GM23248 (cell line): ENCODE data around the gene EHMT2. TPM values are rescaled to one million over a fixed set of nuclear protein-coding genes. Genes with fewer than 3 reads are reported as not detected.

ENCODE experiments used
- DNase-seq: peaks from one replicate; pipeline ENCODE4 v3.0.0-alpha.2; 2015
- H2AFZ ChIP-seq: fragments of 200-600 bp; sonication (generic); 2 replicates; pipeline ENCODE4 v1.6.1; 2016; ENCODE audit warnings: antibody characterized with exemption
- H3F3A ChIP-seq: fragments of 200-600 bp; sonication (generic); 2 replicates; pipeline ENCODE4 v1.6.1; 2016; ENCODE audit warnings: mild to moderate bottlenecking, antibody characterized with exemption, mixed run types; ENCODE audit not compliant: insufficient read depth
- H3K27ac ChIP-seq: fragments of 200-600 bp; sonication (generic); 2 replicates; pipeline ENCODE4 v1.5.1; 2016; ENCODE audit warnings: mild to moderate bottlenecking
- H3K27me3 ChIP-seq: fragments of 200-600 bp; sonication (generic); replicated peaks from 2 replicates; pipeline ENCODE4 v1.6.1; 2016; ENCODE audit warnings: mild to moderate bottlenecking; ENCODE audit not compliant: insufficient read depth
- H3K36me3 ChIP-seq: fragments of 200-600 bp; sonication (generic); 2 replicates; pipeline ENCODE4 v1.6.1; 2016; ENCODE audit warnings: low read depth, mild to moderate bottlenecking
- H3K4me1 ChIP-seq: fragments of 200-600 bp; sonication (generic); 2 replicates; pipeline ENCODE4 v1.6.1; 2016; ENCODE audit warnings: mild to moderate bottlenecking; ENCODE audit not compliant: insufficient read depth
- H3K4me2 ChIP-seq: fragments of 200-600 bp; sonication (generic); one replicate; pipeline ENCODE4 v1.6.1; 2016; ENCODE audit warnings: mild to moderate bottlenecking; ENCODE audit not compliant: unreplicated experiment
- H3K4me3 ChIP-seq: fragments of 200-600 bp; sonication (generic); 2 replicates; pipeline ENCODE4 v1.5.1; 2016; ENCODE audit warnings: mild to moderate bottlenecking
- H3K79me2 ChIP-seq: fragments of 200-600 bp; sonication (generic); 2 replicates; pipeline ENCODE4 v1.6.1; 2016; ENCODE audit warnings: mild to moderate bottlenecking; ENCODE audit not compliant: insufficient read depth
- H3K9ac ChIP-seq: fragments of 200-600 bp; sonication (generic); 2 replicates; pipeline ENCODE4 v1.6.1; 2016; ENCODE audit warnings: mild to moderate bottlenecking
- H3K9me2 ChIP-seq: fragments of 200-600 bp; sonication (generic); 2 replicates; pipeline ENCODE4 v1.6.1; 2016; ENCODE audit warnings: mixed run types, mild to moderate bottlenecking, moderate library complexity; ENCODE audit not compliant: insufficient read depth
- H3K9me3 ChIP-seq: fragments of 200-600 bp; sonication (generic); one replicate; pipeline ENCODE4 v1.6.1; 2017; ENCODE audit warnings: low read depth
- H4K20me1 ChIP-seq: fragments of 200-600 bp; sonication (generic); 2 replicates; pipeline ENCODE4 v1.6.0; 2016; ENCODE audit not compliant: insufficient read depth
- EZH2 ChIP-seq: fragments of 200-600 bp; sonication (generic); IDR thresholded peaks from 2 replicates; pipeline ENCODE4 v1.6.1; 2018; ENCODE audit warnings: antibody characterized with exemption, mild to moderate bottlenecking; ENCODE audit not compliant: insufficient read depth, poor library complexity, severe bottlenecking
- EZH2phosphoT487 ChIP-seq: fragments of 200-600 bp; sonication (generic); IDR thresholded peaks from 2 replicates; pipeline ENCODE4 v1.6.1; 2018; ENCODE audit warnings: antibody characterized with exemption, moderate library complexity, mild to moderate bottlenecking, low read depth; ENCODE audit not compliant: insufficient read depth
- WGBS, 2 experiments: methylation state at CpG; one replicate each; pipeline ENCODE4 v1.1.6; 2015 to 2017; ENCODE audit warnings: low lambda C conversion rate in 2 of 2, low coverage in 1 of 2; ENCODE audit errors: missing lambda C conversion rate in 2 of 2; 5-methylcytosine and 5-hydroxymethylcytosine counted together
- in situ Hi-C: fragments of 300-500 bp; cut with MboI; formaldehyde crosslinking; loops from 2 replicates; pipeline ENCODE4 v1.15.0; 2020
- polyA plus RNA-seq: library from polyadenylated mRNA; unstranded; fragments of >200 nt; fragmentation: Nextera tagmentation; extraction: Ambion mirVana; gene quantifications from 2 replicates; pipeline ENCODE4 v1.2.1, GENCODE V29; 2016
- total RNA-seq: library from RNA; depleted of rRNA; stranded (reverse); fragments of >200 nt; shearing (Covaris generic); gene quantifications from 2 replicates; pipeline ENCODE4 v1.2.3, GENCODE V29; 2014; rRNA removed

The EHMT2 gene
- total RNA-seq (40.2 and 41.5 TPM in 2 replicates), polyA plus RNA-seq (26.5 and 27.5 TPM in 2 replicates)

GRCh38 chr6:31897612-31898382 is at the start of gene EHMT2:
EHMT2 (minus strand) TSS chr6:31897698; CDS start chr6:31897677, 21 bp downstream.
- H3K27me3 ChIP-seq, result no peaks in the 10 kb centered on the region
- 1 to 4% methylated on average over 37 to 45 of the region's 49 CpGs for WGBS, 2 experiments

GRCh38 chr6:31947070-31947675 is 49.7 kb upstream of the EHMT2 start:
- Histone ChIP-seq H2AFZ (no peak overlapping the region), H3K4me1 (peaks cover 18% of the 10 kb centered on the region), H3K4me3 (no peak overlapping the region), H3K9ac (no peak overlapping the region), H3K9me3 (no peaks in the 10 kb centered on the region), H3K79me2 (no peaks in the 10 kb centered on the region), H3K36me3 (0 out of 2 replicates have a peak, but pooled peaks cover 6% of the 10 kb centered on the region), H3K27ac (no peak overlapping the region), H4K20me1 (no peaks in the 10 kb centered on the region), H3K4me2 (no peak overlapping the region), H3F3A (peaks cover 7% of the 10 kb centered on the region; the same call in 1 of the 2 replicates), H3K9me2 (no peaks in the 10 kb centered on the region), H3K27me3 (no peaks in the 10 kb centered on the region)
- in situ Hi-C loops, result no loop called here
- 93 to 95% methylated on average over 24 of the region's 24 CpGs for WGBS, 2 experiments
- no peak for DNase-seq
- TF ChIP-seq EZH2 (no peak), EZH2phosphoT487 (no peak)

More at GRCh38 chr6:31897612-31898382, at the start of gene EHMT2:
- Histone ChIP-seq H3K27ac (peak within 1 kb of the TSS; percentile 13; the same call in 1 of the 2 replicates), H3K4me1 (peaks cover 7% of the 10 kb centered on the region), H2AFZ (peak within 1 kb of the TSS; percentile 87), H3K9me3 (no peaks in the 10 kb centered on the region), H3K79me2 (peaks cover 6% of the 10 kb centered on the region; the same call in 1 of the 2 replicates), H3K36me3 (0 out of 2 replicates have a peak, but pooled peaks cover 7% of the 10 kb centered on the region), H4K20me1 (no peaks in the 10 kb centered on the region), H3K9me2 (no peaks in the 10 kb centered on the region), H3F3A (peaks cover 8% of the 10 kb centered on the region), H3K4me3 (peak within 1 kb of the TSS; percentile 88), H3K4me2 (peak within 1 kb of the TSS; percentile 93), H3K9ac (peak within 1 kb of the TSS; percentile 82)
- no peak for TF ChIP-seq EZH2phosphoT487
- TF ChIP-seq EZH2, result no peak
- DNase-seq, result peak; percentile 93
- in situ Hi-C loops, result no loop called here

- peak overlapping the region; percentile 70; the same call in 1 of the 2 replicates for H3K4me3 ChIP-seq
- peaks cover 18% of the 10 kb centered on the region for H3K4me1 ChIP-seq
- 87% methylated on average over 11 of the region's 11 CpGs for WGBS, 2 experiments
- H3K9ac ChIP-seq, result peak overlapping the region; percentile 64; the same call in 1 of the 2 replicates
- in situ Hi-C loops, result no loop called here
- no peaks in the 10 kb centered on the region for H4K20me1 ChIP-seq
- H3K4me2 ChIP-seq, result peak overlapping the region; percentile 81
- H3F3A ChIP-seq, result peaks cover 7% of the 10 kb centered on the region; the same call in 1 of the 2 replicates
- H3K9me3 ChIP-seq, result no peaks in the 10 kb centered on the region
- H2AFZ ChIP-seq, result peak overlapping the region; percentile 93; the same call in 1 of the 2 replicates
- no peak for DNase-seq
- H3K27me3 ChIP-seq, result no peaks in the 10 kb centered on the region
- no peaks in the 10 kb centered on the region for H3K79me2 ChIP-seq
- TF ChIP-seq EZH2 (no peak), EZH2phosphoT487 (no peak)
- no peak overlapping the region for H3K27ac ChIP-seq
- no peaks in the 10 kb centered on the region for H3K9me2 ChIP-seq
- H3K36me3 ChIP-seq, result no peaks in the 10 kb centered on the region
These were observed 48.9 kb upstream of the EHMT2 start for GRCh38 chr6:31946370-31946885.

GRCh38 chr6:31945507-31946369 is 48.2 kb upstream of the EHMT2 start, which contains the start of gene CFB:
CFB (plus strand) TSS chr6:31946095; CDS start chr6:31946222, 127 bp downstream.
- no peaks in the 10 kb centered on the region for H3K27me3 ChIP-seq
- peak; percentile 91 for DNase-seq
- no peak for TF ChIP-seq EZH2phosphoT487
- TF ChIP-seq EZH2, result no peak
- peak within 1 kb of the TSS; percentile 64 for H3K9ac ChIP-seq
- peak within 1 kb of the TSS; percentile 93 for H2AFZ ChIP-seq
- H3K4me3 ChIP-seq, result peak within 1 kb of the TSS; percentile 70
- H3K4me1 ChIP-seq, result peaks cover 18% of the 10 kb centered on the region
- H3K27ac ChIP-seq, result peak within 1 kb of the TSS; percentile 87
- no peaks in the 10 kb centered on the region for H3K9me2 ChIP-seq
- no peaks in the 10 kb centered on the region for H3K9me3 ChIP-seq
- H4K20me1 ChIP-seq, result no peaks in the 10 kb centered on the region
- peaks cover 7% of the 10 kb centered on the region; the same call in 1 of the 2 replicates for H3F3A ChIP-seq
- in situ Hi-C loops, result no loop called here
- WGBS, 2 experiments, result 19 to 25% methylated on average over 11 of the region's 11 CpGs
- H3K36me3 ChIP-seq, result no peaks in the 10 kb centered on the region
- H3K4me2 ChIP-seq, result peak within 1 kb of the TSS; percentile 81
- H3K79me2 ChIP-seq, result no peaks in the 10 kb centered on the region
